ENCODE measurements around the gene COPZ2.
"Not testable (repeated sequence)": the region's sequence is repeated elsewhere in the genome, so short reads cannot be mapped to it uniquely, and the experiment has no call there.

The COPZ2 gene, protein sequence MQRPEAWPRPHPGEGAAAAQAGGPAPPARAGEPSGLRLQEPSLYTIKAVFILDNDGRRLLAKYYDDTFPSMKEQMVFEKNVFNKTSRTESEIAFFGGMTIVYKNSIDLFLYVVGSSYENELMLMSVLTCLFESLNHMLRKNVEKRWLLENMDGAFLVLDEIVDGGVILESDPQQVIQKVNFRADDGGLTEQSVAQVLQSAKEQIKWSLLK

DNA sequence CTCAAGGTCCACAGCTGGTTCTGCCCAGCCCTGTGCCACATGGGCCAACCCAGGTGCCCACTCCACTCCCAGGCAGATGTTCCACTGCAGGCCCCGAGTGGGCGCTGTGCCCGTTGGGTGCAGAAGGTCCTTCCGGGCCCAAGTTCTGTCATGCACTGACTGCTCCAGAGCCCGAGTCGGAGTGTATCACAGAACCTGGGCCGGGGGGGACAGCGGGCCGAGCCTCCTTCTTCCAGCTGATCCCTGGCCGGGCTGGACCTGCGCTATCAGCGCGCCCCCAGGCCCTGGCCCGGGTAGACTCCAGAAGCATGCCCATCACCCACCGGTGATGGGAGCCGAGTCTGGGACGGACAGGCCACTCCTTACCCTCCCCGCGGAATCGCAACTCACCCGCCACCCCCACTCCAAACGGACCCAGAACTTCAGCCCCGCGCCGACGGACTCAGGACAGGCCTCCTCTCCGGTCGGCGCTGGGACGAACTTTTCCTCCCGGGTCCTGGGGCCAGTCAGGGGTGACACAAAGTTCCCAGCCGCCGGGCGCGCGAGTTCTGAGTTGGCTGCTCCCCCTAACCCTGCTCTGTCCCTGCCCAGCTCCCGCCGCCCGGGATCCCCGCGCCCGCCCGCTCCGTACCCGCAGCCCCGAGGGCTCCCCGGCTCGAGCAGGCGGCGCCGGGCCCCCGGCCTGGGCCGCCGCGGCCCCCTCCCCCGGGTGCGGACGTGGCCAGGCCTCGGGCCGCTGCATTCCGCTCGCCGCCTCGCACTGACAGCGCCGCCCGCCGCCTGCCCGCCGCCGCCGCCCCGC lies at the start of gene COPZ2:
COPZ2 (minus strand) TSS at position 762 of the 802 bp plus-strand sequence; CDS start at position 742, 20 bp downstream.
- DNase-seq, result peak; percentile 33 to 39

DNA sequence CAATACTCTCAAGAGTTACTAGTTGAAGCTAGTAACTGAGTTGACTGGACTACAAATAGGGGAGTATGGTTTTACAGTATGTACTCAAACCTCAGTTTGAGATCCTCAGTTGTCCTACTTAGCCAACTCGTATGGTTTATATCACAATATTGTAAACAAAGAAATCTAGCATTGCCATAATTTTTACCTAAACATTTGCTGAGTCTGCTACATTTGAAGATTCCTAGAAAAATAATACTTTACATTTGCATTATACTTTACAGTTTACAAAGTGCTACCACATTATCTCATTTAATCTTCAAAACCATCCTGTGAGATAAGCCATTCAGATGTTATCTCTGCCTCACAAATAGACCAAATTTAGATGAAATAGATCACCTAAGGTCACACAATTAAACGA lies 47.3 kb upstream of the COPZ2 start:
- DNase-seq, result no peak

DNA sequence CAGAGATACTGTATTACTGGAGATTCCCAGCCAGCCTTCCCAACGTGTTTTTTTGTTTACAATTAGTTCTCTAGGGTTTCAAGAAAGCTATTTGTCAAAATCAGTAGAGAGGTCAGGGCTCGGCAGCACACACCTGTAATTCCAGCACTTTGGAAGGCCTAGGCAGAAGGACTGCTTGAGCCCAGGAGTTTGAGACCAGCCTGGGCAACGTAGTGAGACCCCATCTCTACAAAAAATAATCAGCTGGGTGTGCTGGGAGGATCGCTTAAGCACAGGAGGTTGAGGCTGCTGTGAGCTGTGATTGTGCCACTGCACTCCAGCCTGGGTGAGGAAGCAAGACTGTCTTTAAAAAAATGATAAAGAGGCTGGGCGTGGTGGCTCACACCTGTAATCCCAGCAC lies 44.3 kb upstream of the COPZ2 start:
- DNase-seq, result no peak

DNA sequence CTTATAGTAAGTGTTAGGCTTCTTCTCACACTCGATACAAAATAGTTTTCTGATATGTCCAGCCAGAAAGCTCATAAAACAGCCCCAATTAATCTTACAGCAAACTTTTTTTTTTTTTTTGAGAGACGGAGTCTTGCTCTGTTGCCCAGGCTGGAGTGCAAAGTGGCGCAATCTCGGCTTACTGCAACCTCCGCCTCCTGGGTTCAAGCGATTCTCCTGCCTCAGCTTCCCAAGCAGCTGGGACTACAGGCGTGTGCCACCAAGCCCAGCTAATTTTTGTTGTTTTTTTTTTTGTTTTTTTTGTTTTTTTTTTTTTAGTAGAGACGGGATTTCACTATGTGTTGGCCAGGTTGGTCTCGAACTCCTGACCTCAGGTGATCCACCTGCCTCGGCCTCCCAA lies 39.6 kb upstream of the COPZ2 start:
- DNase-seq, result not testable (repeated sequence)

DNA sequence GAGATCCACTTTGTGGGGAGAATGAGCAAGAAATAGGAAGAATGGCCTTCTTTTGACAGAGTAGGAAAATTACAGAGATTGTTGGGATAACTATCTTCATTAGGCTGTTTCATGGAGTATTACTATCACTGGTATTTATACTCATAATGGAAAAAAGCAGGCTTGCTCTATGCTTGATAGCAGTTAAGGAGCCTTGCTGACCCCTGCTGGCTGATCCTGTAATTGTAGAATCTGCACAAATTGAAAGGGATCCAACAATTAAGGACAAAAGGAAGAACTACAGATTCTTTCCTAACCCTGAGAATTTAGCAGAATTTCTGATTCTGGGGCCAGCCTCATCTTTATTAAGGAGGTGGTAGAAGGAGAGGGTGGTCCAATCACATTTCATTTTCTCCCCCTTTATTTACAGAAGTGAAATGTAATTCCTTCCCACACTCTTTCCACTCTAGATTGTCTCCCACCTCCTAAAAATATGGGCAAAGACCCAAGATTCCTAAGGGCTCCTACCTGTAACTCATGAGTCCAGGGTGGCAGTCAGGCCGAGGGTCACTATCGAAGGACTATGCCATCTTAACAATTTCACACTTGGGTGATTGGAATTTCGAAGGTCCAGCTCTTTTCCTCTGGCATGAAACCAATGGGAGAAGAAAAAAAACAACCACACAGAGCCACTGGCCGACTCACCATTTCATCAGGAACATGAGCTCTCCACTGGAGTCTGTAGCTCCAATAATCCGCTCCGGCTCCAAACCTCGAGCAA lies 36.9 kb upstream of the COPZ2 start:
- DNase-seq, result peak; percentile 77 to 88

DNA sequence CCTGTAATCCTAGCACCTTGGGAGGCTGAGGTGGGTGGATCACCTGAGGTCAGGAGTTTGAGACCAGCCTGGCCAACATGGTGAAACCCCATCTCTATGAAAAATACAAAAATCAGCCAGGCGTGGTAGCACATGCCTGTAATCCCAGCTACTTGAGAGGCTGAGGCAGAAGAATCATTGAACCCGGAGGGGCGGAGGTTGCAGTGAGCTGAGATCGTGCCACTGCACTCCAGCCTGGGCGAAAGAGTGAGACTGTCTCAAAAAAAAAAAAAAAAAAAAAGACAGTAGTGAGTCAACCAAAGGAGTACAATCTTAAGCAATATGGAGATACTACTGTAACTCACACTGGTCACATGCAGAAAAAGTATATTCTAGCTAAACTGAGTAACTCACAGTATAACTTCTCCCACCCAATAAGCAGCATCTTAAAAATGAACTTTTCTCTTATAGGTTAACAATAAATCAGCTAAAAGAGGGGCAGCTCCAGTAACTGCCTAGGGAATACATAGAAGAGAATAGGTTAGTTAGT lies 36.0 kb upstream of the COPZ2 start:
- not testable (repeated sequence) for DNase-seq

DNA sequence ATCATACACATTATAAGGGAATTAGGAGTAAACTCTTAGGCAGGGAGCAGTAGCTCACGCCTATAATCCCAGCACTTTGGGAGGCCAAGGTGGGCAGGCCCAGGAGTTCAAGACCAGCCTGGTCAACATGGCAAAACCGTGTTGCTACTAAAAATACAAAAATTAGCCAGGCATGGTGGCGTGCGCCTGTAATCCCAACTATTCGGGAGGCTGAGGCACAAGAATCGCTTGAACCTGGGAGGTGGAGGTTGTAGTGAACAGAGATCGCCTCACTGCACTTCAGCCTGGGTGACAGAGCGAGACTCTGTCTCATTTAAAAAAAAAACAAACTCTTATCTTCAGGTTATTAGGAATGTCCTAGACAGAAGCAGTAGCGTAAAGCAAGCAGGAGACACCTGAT lies 35.2 kb upstream of the COPZ2 start:
- not testable (repeated sequence) for DNase-seq

DNA sequence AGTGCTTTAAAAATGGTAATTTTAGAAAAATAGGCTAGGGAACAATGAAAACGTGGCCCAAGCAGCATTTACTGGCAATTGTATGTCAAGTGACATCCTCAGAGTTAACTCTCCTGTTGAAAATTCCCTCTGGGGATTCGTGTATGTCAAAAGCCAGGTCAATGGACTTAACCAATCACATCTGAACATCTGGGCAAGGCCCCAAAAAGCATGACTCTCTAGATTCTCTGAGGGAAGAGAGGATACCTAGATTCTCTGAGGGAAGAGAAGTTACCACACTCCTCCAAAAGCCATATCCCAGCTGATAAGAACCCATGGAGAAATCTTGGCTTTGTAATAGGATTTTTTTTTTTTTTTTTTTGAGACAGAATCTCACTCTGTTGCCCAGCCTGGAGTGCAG lies 34.1 kb upstream of the COPZ2 start:
- DNase-seq, result no peak

DNA sequence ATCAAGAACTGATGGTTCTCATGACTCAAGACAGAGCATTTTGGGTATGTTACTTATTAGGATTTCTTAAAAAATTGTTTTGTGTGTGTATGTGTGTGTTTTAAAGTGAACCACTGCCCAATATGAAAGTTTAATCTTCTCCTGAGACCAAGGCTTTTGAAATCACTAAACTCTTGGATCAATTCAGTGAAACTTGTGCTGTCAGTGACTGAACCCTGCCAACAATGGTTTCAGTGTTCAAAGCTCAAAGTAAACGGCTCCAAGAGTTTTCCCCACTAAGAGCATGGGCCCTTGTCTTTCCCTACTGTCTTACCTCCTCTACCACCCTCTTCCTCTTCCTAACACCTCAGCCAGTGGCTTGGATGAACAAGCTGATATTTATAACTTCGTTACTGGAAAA lies 32.6 kb upstream of the COPZ2 start:
- DNase-seq, result no peak

DNA sequence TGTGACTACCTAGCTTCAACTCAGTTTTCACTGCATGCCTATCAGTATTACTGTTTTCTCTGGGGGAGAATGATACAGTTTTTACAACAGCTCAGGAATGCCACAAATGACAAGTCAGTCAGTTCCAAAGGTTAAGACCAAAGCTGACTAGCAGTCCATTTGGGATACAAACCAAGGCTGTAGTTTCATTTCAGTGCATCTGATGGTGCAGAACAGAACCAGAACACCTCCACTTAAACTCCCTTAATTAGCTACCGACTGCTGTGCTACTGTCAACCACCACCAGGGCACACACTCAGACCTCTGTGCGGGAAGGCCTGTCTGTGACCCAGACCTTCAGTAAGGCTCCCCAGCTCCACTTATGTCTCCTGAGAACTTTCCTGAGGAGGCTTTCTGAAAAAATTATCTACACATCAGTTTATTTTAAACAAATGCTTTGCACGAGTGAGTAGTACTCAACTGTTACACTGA lies 30.9 kb upstream of the COPZ2 start:
- peak; percentile 61 to 74 for DNase-seq

DNA sequence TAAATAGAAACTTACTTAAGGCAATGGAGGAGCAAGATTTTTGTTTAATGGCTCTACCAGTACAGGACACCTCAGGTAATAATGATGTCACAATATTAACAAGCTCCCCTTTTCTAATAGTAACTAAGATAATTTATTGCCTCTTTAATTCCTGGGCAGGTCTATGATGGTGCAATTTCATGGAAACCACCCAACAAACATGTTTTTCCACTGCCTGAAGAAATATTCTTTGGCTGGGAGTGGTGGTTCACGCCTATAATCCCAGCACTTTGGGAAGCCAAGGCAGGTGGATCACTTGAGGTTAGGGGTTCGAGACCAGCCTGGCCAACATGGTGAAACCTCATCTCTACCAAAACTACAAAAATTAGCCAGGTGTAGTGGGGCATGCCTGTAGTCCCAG lies 30.2 kb upstream of the COPZ2 start:
- DNase-seq, result not testable (repeated sequence)

DNA sequence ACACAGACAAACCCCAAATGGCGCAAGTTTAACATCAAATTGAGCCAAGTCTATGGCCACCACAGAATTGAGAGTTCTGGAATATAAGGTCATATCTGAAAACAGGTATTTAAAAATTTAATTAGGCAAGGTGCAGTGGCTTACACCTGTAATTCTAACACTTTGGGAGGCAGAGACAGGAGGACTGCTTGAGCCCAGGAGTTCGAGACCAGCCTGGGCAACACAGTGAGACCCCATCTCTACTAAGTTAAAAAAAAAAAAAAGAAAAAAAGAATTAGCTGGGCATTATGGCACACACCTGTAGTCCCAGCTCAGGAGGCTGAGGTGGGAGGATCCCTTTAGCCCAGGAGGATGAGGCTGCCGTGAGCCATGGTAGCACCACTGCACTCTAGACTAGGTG lies 29.6 kb upstream of the COPZ2 start:
- DNase-seq, result no peak

DNA sequence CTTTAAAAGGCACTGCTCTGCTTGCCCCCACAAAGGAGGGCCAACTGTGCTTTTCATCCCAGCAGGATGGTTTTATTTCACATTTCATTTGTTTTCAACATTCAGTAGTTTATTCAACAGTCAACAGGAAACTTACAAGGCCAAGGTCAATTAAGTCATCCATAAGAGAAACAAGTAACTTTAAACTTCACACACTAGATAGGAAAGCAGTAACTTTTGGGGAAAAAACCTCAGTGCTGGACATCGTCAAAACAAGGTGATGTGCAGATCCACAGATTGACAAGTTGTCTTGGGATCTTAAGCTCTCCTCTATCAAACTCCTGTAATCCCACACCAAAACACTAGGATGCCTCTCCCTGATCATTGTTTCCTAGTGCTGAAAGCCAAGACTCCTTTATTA lies 29.1 kb upstream of the COPZ2 start:
- no peak for DNase-seq

DNA sequence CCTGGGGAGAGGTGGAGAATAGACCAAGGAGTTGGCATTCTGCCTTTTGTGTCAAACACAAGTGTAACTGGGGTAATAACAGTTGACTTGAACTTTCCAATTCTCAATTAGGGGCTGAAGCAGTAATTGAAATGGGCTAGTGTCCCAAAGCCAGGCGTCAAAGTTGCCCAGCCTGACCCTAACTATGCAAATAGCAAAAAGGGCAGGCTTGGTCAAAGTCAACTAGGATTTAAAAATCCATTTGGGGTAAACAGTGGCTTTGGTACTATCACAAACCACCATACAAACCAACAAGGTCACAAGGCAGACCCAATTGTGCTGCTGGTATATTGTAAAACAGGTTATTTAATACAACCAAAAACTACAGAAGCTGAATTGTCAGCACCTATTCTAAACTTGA lies 28.6 kb upstream of the COPZ2 start:
- DNase-seq, result no peak

DNA sequence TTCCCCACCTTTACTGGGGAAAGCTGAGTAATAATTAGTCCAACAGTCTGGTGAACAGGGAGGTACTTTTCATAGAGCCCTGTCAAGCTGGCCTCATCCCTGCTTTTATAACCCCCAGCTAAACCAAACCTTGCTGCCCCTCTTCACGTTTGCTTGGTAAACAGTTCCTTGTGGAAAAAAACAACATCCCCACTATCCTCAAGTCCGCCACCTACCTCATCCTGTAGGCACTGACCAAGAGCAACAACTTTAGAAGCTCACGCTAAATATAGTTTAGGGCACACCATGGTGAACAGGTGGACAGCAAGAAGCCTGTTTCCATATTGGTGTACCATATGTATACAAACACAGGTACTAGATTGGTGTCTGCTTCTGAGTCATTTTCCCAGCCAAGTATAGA lies 27.0 kb upstream of the COPZ2 start:
- DNase-seq, result no peak

DNA sequence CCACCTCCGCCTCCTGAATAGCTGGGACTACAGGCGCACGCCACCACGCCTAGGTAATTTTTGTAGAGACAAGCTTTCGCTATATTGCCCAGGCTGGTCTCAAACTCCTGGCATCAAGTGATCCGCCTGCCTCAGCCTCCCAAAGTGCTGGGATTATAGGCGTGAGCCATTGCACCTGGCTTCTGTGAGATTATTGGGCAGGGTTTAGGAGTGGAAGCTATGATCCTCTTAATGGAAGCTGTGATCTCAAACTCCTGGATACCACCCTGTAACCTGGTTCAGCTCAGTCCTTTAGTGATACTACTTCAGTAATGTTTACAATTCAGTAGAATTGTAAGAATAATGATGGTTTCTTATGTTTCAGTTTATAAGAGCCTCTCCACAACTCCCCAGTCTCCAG lies 24.7 kb upstream of the COPZ2 start:
- no peak for DNase-seq

DNA sequence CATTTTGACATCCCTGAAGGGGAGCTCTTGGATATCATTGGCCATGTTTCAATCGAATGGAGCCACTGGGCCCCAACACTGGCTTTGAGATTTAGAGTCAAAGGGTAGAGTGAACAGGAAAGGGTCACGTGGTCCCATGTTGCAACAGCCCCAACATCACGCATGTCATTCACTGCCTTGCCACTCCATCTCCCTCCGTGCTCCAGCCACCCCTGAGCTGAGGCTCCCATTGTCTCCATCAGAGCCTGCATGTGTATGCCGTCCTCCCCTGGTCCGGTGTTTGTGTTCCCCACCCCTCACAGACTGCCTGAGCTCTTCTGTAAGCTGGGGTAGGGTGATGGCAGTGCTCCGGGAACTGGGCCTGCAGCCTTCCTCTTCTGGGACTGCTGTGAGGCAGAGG lies 22.7 kb upstream of the COPZ2 start:
- no peak for DNase-seq

DNA sequence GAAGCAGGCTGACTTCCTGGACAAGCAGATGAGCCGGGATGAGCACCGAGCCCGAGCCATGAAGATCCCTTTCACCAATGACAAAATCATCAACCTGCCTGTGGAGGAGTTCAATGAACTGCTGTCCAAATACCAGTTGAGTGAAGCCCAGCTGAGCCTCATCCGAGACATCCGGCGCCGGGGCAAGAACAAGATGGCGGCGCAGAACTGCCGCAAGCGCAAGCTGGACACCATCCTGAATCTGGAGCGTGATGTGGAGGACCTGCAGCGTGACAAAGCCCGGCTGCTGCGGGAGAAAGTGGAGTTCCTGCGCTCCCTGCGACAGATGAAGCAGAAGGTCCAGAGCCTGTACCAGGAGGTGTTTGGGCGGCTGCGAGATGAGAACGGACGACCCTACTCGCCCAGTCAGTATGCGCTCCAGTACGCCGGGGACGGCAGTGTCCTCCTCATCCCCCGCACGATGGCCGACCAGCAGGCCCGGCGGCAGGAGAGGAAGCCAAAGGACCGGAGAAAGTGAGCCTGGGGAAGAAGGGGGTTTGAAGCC lies 21.6 kb upstream of the COPZ2 start:
- no peak for DNase-seq

DNA sequence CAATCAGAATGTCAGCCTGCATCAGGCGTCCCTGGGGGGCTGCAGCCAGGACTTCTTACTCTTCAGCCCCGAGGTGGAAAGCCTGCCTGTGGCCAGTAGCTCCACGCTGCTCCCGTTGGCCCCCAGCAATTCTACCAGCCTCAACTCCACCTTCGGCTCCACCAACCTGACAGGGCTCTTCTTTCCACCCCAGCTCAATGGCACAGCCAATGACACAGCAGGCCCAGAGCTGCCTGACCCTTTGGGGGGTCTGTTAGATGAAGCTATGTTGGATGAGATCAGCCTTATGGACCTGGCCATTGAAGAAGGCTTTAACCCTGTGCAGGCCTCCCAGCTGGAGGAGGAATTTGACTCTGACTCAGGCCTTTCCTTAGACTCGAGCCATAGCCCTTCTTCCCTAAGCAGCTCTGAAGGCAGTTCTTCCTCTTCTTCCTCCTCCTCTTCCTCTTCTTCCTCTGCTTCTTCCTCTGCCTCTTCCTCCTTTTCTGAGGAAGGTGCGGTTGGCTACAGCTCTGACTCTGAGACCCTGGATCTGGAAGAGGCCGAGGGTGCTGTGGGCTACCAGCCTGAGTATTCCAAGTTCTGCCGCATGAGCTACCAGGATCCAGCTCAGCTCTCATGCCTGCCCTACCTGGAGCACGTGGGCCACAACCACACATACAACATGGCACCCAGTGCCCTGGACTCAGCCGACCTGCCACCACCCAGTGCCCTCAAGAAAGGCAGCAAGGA lies 21.0 kb upstream of the COPZ2 start:
- no peak for DNase-seq

DNA sequence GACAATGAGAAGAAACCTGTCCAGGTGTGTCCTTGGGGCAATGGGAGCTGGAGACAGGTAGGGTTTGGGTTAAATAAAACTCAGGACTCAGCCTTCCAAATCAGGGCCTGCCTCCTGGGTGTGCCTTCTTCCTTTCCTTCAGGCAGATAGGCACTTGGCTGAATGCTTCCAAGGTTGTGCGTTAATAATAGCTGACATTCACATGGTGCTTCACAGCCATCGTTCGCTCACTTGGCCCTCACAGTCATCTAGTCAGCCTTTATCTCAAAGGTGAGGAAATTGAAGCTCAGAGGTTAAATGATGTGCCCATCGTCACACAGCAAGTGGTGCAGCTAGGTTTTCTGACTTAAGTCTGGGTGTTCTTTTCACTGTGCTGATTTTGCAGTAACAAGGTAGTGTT lies 20.0 kb upstream of the COPZ2 start:
- DNase-seq, result no peak

DNA sequence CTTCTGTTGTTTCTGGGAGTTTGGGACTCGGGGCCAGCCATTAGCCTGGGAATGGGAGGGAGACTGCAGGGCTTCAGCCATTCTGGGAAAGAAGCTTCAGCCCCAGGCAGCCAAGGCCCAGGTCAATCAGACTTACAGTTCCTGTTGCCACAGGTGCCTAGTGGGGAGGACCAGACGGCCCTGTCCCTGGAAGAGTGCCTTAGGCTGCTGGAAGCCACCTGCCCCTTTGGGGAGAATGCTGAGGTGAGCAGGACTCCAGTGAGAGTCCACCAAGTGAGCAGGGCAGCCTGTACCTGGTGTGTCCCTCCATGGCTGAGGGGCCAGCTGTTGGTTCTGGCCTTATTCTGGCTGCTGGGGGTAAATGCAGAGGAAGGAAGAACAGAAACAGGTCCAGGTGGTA lies 19.3 kb upstream of the COPZ2 start:
- no peak for DNase-seq

DNA sequence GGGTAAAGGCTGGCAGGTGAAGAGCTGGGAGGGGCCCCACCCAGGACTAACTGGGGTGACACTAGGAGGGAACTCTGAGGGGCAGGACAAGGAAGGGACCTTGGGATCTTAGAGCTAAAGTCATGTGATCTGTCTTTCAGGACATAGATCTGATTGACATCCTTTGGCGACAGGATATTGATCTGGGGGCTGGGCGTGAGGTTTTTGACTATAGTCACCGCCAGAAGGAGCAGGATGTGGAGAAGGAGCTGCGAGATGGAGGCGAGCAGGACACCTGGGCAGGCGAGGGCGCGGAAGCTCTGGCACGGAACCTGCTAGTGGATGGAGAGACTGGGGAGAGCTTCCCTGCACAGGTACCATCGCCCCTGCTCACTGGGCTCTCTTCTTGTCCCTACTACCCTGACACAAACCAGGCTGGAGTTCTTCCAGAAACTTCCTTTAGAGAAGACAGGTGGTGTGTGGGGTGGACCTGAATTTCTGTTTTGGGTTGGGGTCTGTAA lies 18.7 kb upstream of the COPZ2 start:
- DNase-seq, result no peak

Measured in Kasumi-1 (cell line).